T-helper 1 cell (primary cell): ENCODE results near the gene FLNA.
A peak's percentile ranks its signal among the peaks of the same experiment; 100 is the strongest.

Source experiments
- DNase-seq, 5 donors: peaks; one replicate each; pipeline ENCODE4 v3.0.0-alpha.2; 2012 to 2020

The FLNA gene

GRCh38 chrX:154376774-154377173, 2.3 kb upstream of the FLNA start:
- DNase-seq: no peak

- DNase-seq: no peak
These were observed 696 bp upstream of the FLNA start for GRCh38 chrX:154375156-154375504.

- DNase-seq: no peak
These were observed 811 bp downstream of the FLNA start for GRCh38 chrX:154373340-154374306.

- peak in 1 of 5 donors; percentile 55 for DNase-seq
These were observed 1.8 kb downstream of the FLNA start for GRCh38 chrX:154372612-154373022.

GRCh38 chrX:154371789-154372300, 2.6 kb downstream of the FLNA start:
- DNase-seq: no peak

- DNase-seq: peak; percentile 84 to 95 (median 88)
These were observed 3.2 kb downstream of the FLNA start for GRCh38 chrX:154371017-154371788.

- DNase-seq: no peak
These were observed 4.0 kb downstream of the FLNA start for GRCh38 chrX:154370300-154371016.

- peak; percentile 57 to 79 (median 64) for DNase-seq
These were observed 4.8 kb downstream of the FLNA start for GRCh38 chrX:154369449-154370299.

- peak; percentile 79 to 98 (median 82) for DNase-seq
These were observed 5.6 kb downstream of the FLNA start for GRCh38 chrX:154368630-154369448.

GRCh38 chrX:154367474-154368308, 6.7 kb downstream of the FLNA start:
- no peak for DNase-seq

GRCh38 chrX:154366666-154367055, 7.8 kb downstream of the FLNA start:
- no peak for DNase-seq

GRCh38 chrX:154365997-154366665, 8.3 kb downstream of the FLNA start:
- no peak for DNase-seq

- DNase-seq: no peak
These were observed 9.3 kb downstream of the FLNA start for GRCh38 chrX:154365052-154365600.

GRCh38 chrX:154363706-154364439, 10.6 kb downstream of the FLNA start:
- DNase-seq: no peak

- no peak for DNase-seq
These were observed 12.2 kb downstream of the FLNA start for GRCh38 chrX:154362085-154362742.

GRCh38 chrX:154360155-154360713, 14.2 kb downstream of the FLNA start:
- DNase-seq: no peak
